Hematopoietic multipotent progenitor cell treated with erythropoietin and hydrocortisone succinate and interleukin-3 and kit ligand, for 6 days (in vitro differentiated cells): Measurements from ENCODE around the gene GFOD2.
A peak's percentile ranks its signal among the peaks of the same experiment; 100 is the strongest.
"Not testable (repeated sequence)": the region's sequence is repeated elsewhere in the genome, so short reads cannot be mapped to it uniquely, and the experiment has no call there.

ENCODE experiments used
- DNase-seq: peaks from one replicate; pipeline ENCODE4 v3.0.0-alpha.2; 2015

The GFOD2 gene

GRCh38 chr16:67719048-67719777 lies at the start of gene GFOD2:
GFOD2 (minus strand) TSS chr16:67719316; CDS start chr16:67685715, 33,601 bp downstream.
- DNase-seq: peak; percentile 97

- DNase-seq: peak; percentile 54
Measured at GRCh38 chr16:67767953-67768352, 48.8 kb upstream of the GFOD2 start.

- no peak for DNase-seq
Measured at GRCh38 chr16:67766291-67766690, 47.2 kb upstream of the GFOD2 start.

- DNase-seq: peak; percentile 65
Measured at GRCh38 chr16:67764158-67764667, 45.1 kb upstream of the GFOD2 start.

GRCh38 chr16:67763066-67763465 lies 44.0 kb upstream of the GFOD2 start:
- peak; percentile 70 for DNase-seq

GRCh38 chr16:67762385-67762784 lies 43.3 kb upstream of the GFOD2 start:
- DNase-seq: no peak

GRCh38 chr16:67761924-67762323 lies 42.8 kb upstream of the GFOD2 start:
- no peak for DNase-seq

GRCh38 chr16:67760956-67761230 lies 41.8 kb upstream of the GFOD2 start:
- no peak for DNase-seq

- DNase-seq: peak; percentile 93
Measured at GRCh38 chr16:67760206-67760955, 41.3 kb upstream of the GFOD2 start.

- DNase-seq: no peak
Measured at GRCh38 chr16:67758966-67759365, 39.9 kb upstream of the GFOD2 start.

GRCh38 chr16:67758006-67758405 lies 38.9 kb upstream of the GFOD2 start:
- DNase-seq: no peak

GRCh38 chr16:67752641-67753040 lies 33.5 kb upstream of the GFOD2 start:
- DNase-seq: no peak

- not testable (repeated sequence) for DNase-seq
Measured at GRCh38 chr16:67751331-67751730, 32.2 kb upstream of the GFOD2 start.

- DNase-seq: no peak
Measured at GRCh38 chr16:67750466-67750865, 31.4 kb upstream of the GFOD2 start.

GRCh38 chr16:67749436-67750078 lies 30.4 kb upstream of the GFOD2 start:
- DNase-seq: no peak

GRCh38 chr16:67748834-67749233 lies 29.7 kb upstream of the GFOD2 start:
- no peak for DNase-seq

GRCh38 chr16:67746846-67747245 lies 27.7 kb upstream of the GFOD2 start:
- DNase-seq: peak; percentile 61

- no peak for DNase-seq
Measured at GRCh38 chr16:67741118-67741517, 22.0 kb upstream of the GFOD2 start.

- no peak for DNase-seq
Measured at GRCh38 chr16:67740391-67740790, 21.3 kb upstream of the GFOD2 start.

GRCh38 chr16:67736858-67737257 lies 17.7 kb upstream of the GFOD2 start:
- DNase-seq: no peak

GRCh38 chr16:67734731-67735201 lies 15.7 kb upstream of the GFOD2 start:
- no peak for DNase-seq

- DNase-seq: no peak
Measured at GRCh38 chr16:67733734-67734470, 14.8 kb upstream of the GFOD2 start.

GRCh38 chr16:67731753-67732095 lies 12.6 kb upstream of the GFOD2 start:
- DNase-seq: peak; percentile 76
